Neural cell (in vitro differentiated cells): ENCODE data around the gene APBB2.

ENCODE experiments used
- CTCF ChIP-seq: fragments of 450-650 bp; IDR thresholded peaks from 2 replicates; pipeline ENCODE4 v1.5.1; 2014; ENCODE audit warnings: antibody characterized with exemption, mild to moderate bottlenecking, moderate library complexity; ENCODE audit not compliant: poor library complexity, severe bottlenecking
- EP300 ChIP-seq: fragments of 450-650 bp; conservative IDR thresholded peaks from 2 replicates; pipeline ENCODE4 v1.6.1; 2014; ENCODE audit warnings: antibody characterized with exemption, mild to moderate bottlenecking, moderate library complexity; ENCODE audit not compliant: poor library complexity, severe bottlenecking
- EZH2 ChIP-seq: fragments of 200-600, 300-800 bp; shearing (Covaris generic), sonication (generic); IDR thresholded peaks from 2 replicates; pipeline ENCODE4 v1.6.1; 2014; ENCODE audit warnings: antibody characterized with exemption, low read length, borderline replicate concordance, mild to moderate bottlenecking; ENCODE audit not compliant: insufficient read depth, poor library complexity, severe bottlenecking
- POLR2AphosphoS5 ChIP-seq: IDR thresholded peaks from 2 replicates; pipeline ENCODE4 v1.6.1; 2012
- TAF1 ChIP-seq: IDR thresholded peaks from 2 replicates; pipeline ENCODE4 v1.6.1; 2012; ENCODE audit warnings: low read depth

- TF ChIP-seq POLR2AphosphoS5 (no peak), EZH2 (no peak), CTCF (no peak), EP300 (no peak), TAF1 (no peak)
Observed at GRCh38 chr4:41079881-41080560, 134.3 kb downstream of the APBB2 start.
